GM10248 (cell line): ENCODE results near the gene MCC.

Experiments
- CTCF ChIA-PET: fragments of 300-600 bp; sonication (Branson Sonifier 250); formaldehyde crosslinking; extraction: SDS; loops from one replicate; lab custom pipeline; 2021; ENCODE audit warnings: antibody characterized with exemption; lab: Yijun Ruan, JAX
- POLR2A ChIA-PET: fragments of 350-650 bp; sonication (Branson Sonifier 250); formaldehyde crosslinking; extraction: SDS; loops from one replicate; lab custom pipeline; 2020; ENCODE audit warnings: antibody characterized with exemption; lab: Yijun Ruan, JAX
- DNase-seq: peaks from one replicate; pipeline ENCODE4 v3.0.0; 2012; ENCODE audit errors: extremely low spot score
- CTCF ChIP-seq: IDR thresholded peaks from 2 replicates; pipeline ENCODE4 v1.5.1; 2012; ENCODE audit warnings: mild to moderate bottlenecking, low read depth; ENCODE audit errors: extremely low read depth, missing control alignments, control extremely low read depth

Gene MCC

GRCh38 chr5:113376640-113377039 is 111.6 kb downstream of the MCC start:
- POLR2A ChIA-PET, result no interaction called here
- TF ChIP-seq CTCF, result no peak
- DNase-seq, result no peak
- CTCF ChIA-PET, result interaction anchor here (1.1 to 1.4 kb wide), 2 partner anchors 10 to 381 kb away, joined by 4 read pairs; no protein-coding TSS in a partner anchor

- CTCF ChIA-PET, result interaction anchor here (1.1 to 2.5 kb wide), 8 partner anchors 9 to 380 kb away, joined by 3 to 13 read pairs (median 4); no protein-coding TSS in a partner anchor
Measured at GRCh38 chr5:113375480-113376060, 112.7 kb downstream of the MCC start.

GRCh38 chr5:113373426-113373825 is 114.8 kb downstream of the MCC start:
- ChIA-PET CTCF (interaction anchor here (1.5 kb wide), 1 partner anchor 11 kb away, joined by 3 read pairs; no protein-coding TSS in a partner anchor), POLR2A (no interaction called here)
- no peak for TF ChIP-seq CTCF
- no peak for DNase-seq

More at GRCh38 chr5:113375480-113376060, 112.7 kb downstream of the MCC start:
- no peak for DNase-seq
- TF ChIP-seq CTCF, result no peak
- POLR2A ChIA-PET, result no interaction called here

GRCh38 chr5:113371721-113372196 is 116.5 kb downstream of the MCC start:
- no peak for TF ChIP-seq CTCF
- no peak for DNase-seq
- POLR2A ChIA-PET, result no interaction called here
- CTCF ChIA-PET, result interaction anchor here (1.6 kb wide), 1 partner anchor 8 kb away, joined by 6 read pairs; no protein-coding TSS in a partner anchor

GRCh38 chr5:113367586-113367985 is 120.7 kb downstream of the MCC start:
- no peak for DNase-seq
- ChIA-PET CTCF (interaction anchor here (1.6 kb wide), 1 partner anchor 9 kb away, joined by 4 read pairs; no protein-coding TSS in a partner anchor), POLR2A (no interaction called here)
- TF ChIP-seq CTCF, result no peak

GRCh38 chr5:113364466-113364865 is 123.8 kb downstream of the MCC start:
- no peak for TF ChIP-seq CTCF
- no peak for DNase-seq
- ChIA-PET CTCF (interaction anchor here (1.1 kb wide), 1 partner anchor 350 kb away, joined by 3 read pairs; no protein-coding TSS in a partner anchor), POLR2A (no interaction called here)
